AG09319 (cell line): ENCODE measurements around the gene ARHGEF4.

ENCODE experiments used
- DNase-seq: peaks from one replicate; pipeline ENCODE4 v3.0.0-alpha.2; 2010; ENCODE audit warnings: low read depth; ENCODE audit errors: extremely low read depth
- TF ChIP-seq, protein P1 (sequence below): IDR thresholded peaks from 2 replicates; pipeline ENCODE4 v1.5.1; 2011; ENCODE audit warnings: low read depth, mild to moderate bottlenecking, inconsistent platforms, low read length, moderate library complexity

The ARHGEF4 gene

DNA sequence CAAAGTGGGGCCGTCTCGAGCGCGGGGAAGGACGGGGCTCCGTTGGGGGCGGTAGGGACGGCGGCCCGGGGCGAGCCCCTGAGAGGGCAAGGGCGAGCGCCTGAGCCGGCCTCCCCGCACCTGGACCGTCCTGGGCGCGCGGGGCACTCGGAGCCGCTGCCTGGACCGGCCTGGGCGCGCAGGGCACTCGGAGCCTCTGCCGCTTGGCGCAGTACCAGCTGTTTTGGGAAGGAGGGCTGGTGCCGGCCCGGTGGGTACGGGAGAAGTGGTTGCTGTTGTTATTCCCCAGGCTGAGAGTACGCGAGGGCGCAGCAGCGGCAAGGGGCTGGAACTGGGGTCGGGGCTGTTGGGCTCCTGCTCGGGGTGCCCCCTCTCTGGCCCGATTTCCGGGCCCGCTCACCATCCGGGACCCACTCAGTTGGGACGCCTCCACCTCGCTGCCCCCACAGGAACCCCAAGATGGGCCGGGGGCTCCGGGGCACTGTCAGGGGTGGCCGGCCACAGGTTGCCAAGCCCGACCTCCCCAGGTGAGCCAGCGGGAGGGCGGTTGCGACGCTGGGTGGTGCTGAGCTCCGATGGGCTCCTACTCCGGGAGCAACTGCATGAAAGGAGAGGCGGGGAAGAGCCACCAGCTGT is 579 bp downstream of the ARHGEF4 start:
- no peak for DNase-seq
- TF ChIP-seq, protein P1, sequence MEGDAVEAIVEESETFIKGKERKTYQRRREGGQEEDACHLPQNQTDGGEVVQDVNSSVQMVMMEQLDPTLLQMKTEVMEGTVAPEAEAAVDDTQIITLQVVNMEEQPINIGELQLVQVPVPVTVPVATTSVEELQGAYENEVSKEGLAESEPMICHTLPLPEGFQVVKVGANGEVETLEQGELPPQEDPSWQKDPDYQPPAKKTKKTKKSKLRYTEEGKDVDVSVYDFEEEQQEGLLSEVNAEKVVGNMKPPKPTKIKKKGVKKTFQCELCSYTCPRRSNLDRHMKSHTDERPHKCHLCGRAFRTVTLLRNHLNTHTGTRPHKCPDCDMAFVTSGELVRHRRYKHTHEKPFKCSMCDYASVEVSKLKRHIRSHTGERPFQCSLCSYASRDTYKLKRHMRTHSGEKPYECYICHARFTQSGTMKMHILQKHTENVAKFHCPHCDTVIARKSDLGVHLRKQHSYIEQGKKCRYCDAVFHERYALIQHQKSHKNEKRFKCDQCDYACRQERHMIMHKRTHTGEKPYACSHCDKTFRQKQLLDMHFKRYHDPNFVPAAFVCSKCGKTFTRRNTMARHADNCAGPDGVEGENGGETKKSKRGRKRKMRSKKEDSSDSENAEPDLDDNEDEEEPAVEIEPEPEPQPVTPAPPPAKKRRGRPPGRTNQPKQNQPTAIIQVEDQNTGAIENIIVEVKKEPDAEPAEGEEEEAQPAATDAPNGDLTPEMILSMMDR: no peak

DNA sequence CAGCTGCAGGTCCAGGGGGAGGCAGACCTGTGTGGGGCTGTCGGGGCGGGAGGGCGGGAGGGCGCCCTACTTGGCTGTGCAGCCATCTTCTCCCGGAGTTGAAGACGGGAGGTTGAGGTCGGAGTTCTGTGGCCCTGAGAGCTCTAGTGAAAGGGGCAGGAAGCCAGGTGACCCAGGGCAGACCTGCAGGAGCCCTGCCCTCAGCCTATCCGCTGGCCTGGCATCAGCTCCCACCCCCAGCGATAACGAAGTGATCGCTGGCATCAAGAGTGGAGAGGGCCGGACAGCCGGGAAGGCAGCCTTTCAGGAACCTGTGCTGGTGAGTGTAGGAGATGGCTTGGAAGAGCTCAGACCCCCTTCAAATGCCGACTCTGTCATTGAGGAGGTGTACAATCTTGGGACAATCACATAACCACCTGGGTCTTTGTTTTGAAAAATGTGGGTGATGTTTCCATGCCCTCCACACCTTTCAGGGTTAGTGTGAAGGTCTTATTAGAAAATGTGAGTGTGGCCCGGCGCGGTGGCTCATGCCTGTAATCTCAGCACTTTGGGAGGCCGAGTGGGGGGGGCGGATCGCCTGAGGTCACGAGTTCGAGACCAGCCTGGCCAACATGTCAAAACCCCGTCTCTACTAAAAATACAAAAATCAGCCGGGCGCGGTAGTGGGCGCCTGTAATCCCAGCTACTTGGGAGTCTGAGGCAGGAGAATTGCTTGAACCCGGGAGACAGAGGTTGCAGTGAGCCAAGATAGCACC is 1.3 kb downstream of the ARHGEF4 start:
- DNase-seq: no peak
- TF ChIP-seq, protein P1: no peak

DNA sequence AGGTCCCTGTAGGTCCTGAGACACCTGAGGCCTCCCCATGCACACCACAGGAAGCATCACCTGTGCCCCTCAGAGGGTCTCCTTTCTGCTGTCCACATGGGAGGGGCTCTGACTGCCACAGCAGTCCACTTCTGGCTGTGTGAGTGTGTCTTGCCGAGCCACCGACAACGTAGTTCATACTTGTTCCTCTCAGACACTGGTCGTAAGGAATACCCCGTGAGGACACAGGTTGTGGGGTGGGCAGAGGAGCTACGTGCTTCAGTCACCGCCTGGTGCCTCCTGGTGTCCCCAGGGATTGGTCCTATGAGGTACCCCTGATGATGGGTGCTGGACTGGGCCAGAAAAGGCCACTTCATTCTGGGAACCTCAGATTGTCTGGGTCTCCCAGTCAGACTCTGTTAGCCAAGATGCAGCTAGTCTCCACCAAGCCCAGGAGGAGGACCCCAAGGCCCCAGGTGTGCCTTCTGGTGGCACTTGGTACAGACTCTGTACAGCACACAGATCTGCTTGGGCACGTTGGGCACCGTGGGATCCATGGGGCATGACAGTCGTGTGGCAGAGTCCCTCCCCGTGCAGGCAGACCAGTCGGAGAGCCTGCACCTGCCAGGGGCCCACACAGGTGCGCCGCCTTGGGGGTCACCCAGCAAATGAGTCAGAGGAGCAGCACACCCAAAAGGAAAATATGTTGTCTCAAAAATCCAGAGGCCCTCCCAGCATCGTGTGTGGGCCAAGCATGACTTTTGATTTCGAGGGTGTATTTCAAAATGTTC is 2.5 kb downstream of the ARHGEF4 start:
- TF ChIP-seq, protein P1: no peak

DNA sequence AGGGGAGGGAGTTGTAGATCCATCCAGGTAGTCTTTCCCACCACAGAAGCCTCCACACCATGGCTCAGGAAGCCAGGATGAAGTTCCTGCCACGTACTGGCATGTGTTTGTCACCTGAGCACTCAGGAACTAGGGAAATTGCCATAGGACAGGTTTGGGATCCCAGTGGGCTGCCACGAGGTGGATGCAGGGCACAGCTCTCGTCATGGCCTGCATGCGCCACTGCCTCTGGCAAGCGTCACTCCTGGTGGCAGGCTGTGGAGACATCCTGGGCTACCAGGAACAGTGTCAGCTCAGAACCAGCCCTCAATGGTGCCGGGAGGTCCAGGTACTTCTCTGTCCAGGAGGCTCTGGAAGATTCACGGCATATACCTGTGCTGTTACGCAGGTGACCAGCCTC is 3.8 kb downstream of the ARHGEF4 start:
- DNase-seq: no peak
- TF ChIP-seq, protein P1: no peak

More for the DNA sequence above, 2.5 kb downstream of the ARHGEF4 start:
- no peak for DNase-seq

DNA sequence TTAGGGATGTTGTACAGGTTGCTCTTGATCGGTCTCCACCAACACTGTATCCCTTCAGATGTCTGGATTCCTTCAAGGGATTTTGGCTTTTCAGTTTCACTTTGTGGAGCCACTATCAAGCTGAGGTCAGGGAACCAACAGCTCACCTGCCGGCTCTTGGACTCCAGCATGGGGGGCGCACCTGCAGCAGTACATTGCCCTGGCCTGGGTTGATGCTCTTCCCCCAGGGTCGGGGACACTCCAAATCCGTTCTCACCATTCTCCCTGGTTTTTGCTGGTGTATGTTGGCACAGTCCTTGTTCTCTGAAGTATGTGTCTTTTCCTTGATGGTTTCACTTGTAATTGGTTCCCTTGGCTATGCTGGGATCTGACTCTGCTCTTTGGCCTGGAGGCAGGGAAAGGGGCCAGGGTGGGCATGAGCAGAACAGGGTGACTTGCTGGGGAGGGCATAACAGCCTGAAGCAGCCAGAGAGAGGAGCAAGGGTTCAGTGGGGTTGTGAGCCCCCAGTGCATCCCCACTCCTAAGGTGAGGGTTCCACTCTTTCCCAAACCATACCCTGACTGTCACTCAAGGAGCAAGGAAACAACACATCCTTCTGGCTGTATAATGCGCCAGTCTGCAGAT is 5.1 kb downstream of the ARHGEF4 start:
- DNase-seq: no peak
- TF ChIP-seq, protein P1: no peak

DNA sequence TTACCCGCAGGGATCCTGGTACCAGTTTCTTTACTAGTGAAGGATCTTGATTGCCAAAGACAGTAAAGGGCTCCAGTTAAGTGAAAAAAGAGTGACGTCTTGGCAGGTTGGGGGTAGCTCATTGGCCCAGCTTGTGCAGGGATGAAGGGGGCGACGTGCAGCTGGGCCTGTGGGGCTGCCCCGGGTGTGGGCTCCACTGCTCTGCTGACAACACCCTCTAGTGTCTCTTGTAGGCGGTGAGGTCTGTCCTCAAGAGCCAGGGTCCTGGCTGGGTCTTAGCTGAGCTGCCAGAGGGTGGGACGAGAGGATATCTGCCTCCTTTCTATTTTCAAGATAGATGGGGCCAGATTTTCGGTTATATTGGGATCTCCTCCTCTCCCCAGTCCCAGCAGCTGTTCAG is 6.1 kb downstream of the ARHGEF4 start:
- TF ChIP-seq, protein P1: no peak
- no peak for DNase-seq
